GM12865 (cell line): Measurements from ENCODE around the gene TSPAN15.

ENCODE experiments used
- DNase-seq: peaks from one replicate; pipeline ENCODE4 v3.0.0; 2010; ENCODE audit warnings: low read depth
- H3K4me3 ChIP-seq: 2 replicates; pipeline ENCODE4 v1.5.1; 2011; ENCODE audit warnings: mild to moderate bottlenecking, low read depth, low read length, control low read depth
- TF ChIP-seq, protein P1 (sequence below): IDR thresholded peaks from 2 replicates; pipeline ENCODE4 v1.5.1; 2011; ENCODE audit warnings: low read length, control low read depth, low read depth, inconsistent platforms; ENCODE audit not compliant: insufficient read depth; ENCODE audit errors: missing control alignments

Gene TSPAN15

DNA sequence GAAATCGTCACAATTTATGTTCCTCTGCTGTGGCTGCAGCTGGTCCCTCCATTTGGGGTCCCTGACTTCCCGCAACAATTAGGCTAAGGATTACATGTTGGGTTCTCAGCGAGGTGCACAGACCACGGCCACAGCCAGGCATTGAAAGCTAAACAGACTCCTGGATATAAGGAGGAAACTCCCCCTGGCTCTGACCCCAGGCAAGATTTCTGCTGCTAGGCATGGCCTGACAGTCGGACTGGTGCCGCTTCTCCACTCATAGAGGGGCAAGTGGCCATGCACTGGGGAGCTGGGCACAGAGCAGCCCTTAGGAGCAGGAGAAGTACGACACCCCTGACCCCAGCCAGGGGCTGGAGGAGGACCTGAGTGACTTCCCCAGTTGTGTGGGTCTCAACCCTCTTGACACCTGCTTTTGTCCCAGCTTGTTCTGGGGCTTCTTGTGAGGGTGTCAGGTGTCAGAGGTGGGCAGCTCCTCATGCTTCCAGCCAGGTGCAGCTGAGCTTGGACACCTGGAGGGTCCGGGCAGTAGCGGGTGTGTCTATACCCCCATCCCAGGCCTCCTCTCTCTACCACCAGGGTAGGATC, 38.3 kb downstream of the TSPAN15 start:
- DNase-seq = no peak
- H3K4me3 ChIP-seq = no peak overlapping the region
- TF ChIP-seq, protein P1, sequence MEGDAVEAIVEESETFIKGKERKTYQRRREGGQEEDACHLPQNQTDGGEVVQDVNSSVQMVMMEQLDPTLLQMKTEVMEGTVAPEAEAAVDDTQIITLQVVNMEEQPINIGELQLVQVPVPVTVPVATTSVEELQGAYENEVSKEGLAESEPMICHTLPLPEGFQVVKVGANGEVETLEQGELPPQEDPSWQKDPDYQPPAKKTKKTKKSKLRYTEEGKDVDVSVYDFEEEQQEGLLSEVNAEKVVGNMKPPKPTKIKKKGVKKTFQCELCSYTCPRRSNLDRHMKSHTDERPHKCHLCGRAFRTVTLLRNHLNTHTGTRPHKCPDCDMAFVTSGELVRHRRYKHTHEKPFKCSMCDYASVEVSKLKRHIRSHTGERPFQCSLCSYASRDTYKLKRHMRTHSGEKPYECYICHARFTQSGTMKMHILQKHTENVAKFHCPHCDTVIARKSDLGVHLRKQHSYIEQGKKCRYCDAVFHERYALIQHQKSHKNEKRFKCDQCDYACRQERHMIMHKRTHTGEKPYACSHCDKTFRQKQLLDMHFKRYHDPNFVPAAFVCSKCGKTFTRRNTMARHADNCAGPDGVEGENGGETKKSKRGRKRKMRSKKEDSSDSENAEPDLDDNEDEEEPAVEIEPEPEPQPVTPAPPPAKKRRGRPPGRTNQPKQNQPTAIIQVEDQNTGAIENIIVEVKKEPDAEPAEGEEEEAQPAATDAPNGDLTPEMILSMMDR = no peak

DNA sequence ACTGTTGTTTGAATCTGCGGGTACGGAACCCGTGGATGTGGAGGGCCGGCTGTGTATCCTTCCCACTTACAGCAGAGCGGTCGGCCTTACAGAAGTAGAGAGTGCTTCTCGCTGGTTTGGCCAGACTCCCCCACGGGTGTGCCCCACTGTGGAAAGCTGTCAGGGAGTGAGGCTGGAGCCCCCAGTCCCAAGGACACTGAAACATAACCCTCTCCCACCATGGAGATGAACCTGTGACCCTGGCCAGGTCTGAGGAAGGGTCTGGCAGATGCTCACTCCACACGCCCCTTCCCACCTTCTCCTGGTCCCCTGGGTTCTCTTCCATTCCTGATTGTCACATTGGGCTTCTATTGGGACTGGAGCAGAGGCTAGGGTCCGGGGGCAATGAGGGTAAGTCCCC, 39.6 kb downstream of the TSPAN15 start:
- no peak for DNase-seq
- no peak overlapping the region for H3K4me3 ChIP-seq
- TF ChIP-seq, protein P1 = no peak

DNA sequence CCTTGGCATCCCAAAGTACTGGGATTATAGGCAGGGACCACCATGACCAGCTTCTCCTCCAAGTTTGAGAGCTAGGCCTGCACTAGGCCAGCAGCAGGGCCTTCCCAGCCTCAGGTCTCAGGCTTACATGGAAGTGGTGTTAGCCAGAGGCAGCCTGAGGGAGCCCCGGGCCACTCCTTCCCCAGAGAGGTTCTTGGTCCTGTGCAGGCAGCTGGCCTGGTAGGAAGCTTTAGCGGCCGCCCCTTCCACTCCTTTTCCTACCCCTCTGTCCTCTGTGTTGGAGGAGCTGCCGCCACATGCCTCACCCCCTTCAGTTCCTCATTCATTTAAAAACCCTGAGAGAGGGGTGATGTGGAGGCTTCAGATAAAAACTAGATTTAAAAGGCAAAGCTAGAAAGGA, 40.3 kb downstream of the TSPAN15 start:
- DNase-seq = no peak
- TF ChIP-seq, protein P1 = no peak
- H3K4me3 ChIP-seq = no peak overlapping the region

DNA sequence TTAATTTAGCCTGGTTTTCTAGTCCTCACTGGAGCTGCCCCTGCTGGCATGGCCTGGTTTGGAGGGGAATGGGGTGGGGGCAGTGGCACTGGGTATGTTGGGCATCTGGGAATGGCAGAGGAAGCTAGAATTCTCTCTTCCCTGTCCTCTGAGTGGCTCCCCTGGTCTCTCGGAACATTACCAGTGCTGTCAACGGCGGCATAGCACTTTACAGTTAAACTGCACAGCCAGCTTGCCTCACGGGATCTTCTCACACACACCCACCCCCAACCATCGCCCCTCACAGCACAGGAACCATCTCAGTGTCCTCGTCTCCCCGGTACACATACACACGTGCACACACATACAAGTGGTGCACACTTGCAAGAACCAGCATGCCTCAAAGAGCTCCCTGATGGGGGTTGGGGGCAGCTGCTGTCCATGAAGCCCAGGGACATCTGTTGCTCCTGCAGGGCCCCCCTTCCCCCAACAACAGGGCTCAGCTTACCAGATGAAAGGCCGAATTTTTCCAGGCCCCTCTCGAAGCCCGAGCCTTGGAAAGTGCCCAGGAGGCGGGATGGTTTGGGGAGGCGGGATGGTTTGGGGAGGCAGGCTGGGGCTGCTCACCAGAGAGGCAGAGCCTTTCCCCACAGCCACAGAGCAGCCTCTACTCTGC, 41.0 kb downstream of the TSPAN15 start:
- DNase-seq = no peak
- TF ChIP-seq, protein P1 = no peak
- no peak overlapping the region for H3K4me3 ChIP-seq

DNA sequence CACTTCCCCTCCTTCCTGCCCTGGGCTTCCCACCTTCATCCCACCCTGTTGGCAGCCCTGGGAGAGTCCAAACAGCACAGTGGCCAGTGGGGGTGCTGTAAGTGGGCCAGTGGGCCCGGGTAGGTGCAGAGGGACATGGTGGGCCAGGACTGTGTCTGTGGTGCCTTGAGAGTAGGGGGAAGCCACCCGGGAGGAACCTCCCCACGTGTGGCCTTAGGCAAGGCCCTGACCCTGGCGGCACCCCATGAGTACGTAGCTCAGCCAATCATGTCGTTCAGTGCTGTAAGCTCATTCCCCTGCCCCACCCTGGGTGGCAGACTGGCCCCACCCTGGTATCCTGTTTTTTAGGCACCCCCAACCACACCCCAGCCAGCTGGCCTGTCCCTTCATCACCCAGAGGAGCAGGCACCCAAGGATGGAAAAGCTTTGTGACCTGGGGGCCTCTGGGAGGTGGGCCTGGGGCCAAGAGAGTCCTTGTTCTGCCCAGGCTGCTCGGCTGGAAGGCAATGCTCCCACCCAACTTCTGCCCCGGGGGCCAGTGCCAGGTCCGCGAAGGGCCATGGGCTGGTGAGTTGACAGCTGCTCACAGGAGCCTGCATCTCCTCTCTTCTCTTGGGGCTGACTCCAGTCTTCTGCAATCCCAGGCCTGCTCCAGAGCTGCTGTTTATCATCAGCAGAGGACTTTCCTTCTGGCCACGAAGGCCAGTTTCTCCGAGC, 41.6 kb downstream of the TSPAN15 start:
- H3K4me3 ChIP-seq = no peak overlapping the region
- TF ChIP-seq, protein P1 = no peak
- DNase-seq = no peak

DNA sequence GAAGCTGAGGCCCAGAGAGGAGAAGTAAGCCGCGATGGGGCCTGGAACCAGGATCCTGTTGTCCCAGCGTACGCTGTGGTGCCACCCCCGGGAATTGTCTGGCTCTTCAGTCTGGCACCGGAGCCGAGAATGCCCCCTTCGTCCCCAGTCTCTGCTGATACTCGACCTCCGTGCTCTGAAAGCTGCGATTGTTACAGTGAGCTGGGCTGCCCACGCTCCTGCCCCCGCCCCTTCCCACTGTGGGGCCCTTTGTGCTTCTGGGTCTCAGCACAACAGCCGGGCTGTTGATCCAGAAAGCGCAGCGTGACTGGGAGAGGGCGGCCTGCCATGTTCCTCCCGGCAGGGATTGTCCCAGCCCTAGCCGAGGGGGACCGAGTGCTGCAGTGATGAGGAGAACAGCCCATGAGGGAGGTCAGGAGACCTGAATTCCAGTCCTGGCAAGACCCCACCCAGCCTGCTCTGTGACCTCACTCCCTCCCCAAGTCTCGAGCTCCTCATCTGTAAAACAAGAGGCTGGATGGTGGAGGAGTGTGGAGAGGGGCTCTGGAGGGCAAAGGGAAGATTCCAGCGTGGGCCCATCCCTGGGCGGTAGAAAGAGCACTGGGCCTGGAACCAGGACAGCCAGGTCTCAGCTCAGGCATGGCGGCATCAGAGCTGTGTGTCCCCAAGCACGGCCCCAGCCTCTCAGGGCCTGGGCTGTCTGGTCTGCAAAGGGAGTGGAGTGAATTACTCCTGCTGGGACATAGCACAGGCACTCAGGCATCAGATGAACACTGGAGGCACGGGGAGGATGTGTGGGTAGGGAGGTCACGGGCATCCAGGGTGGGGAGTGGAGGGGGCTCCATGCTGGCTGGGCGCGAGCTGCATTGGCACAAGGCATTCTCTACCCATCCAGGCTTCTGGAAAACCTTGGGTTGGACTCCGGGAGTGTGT, 43.6 kb downstream of the TSPAN15 start:
- DNase-seq = no peak

More for the DNA sequence above, 43.6 kb downstream of the TSPAN15 start:
- no peak overlapping the region for H3K4me3 ChIP-seq
- TF ChIP-seq, protein P1 = no peak
